Naive thymus-derived CD4-positive, alpha-beta T cell (primary cell): ENCODE results near the gene STAT5B. TPM values are rescaled to one million over a fixed set of nuclear protein-coding genes. Genes with fewer than 3 reads are reported as not detected.
"Not testable (repeated sequence)": the region's sequence is repeated elsewhere in the genome, so short reads cannot be mapped to it uniquely, and the experiment has no call there.

Experiments
- ATAC-seq: fragments of 150-1000 bp; cut with Tn5 transposase; 2 replicates; pipeline ENCODE4 v1.10.0; 2021; ENCODE audit warnings: mild to moderate bottlenecking, moderate library complexity
- CTCF ChIA-PET: fragments of 350-600 bp; sonication (Branson Sonifier 250); formaldehyde crosslinking; loops from one replicate; lab custom pipeline; 2021; ENCODE audit warnings: antibody characterized with exemption; lab: Charles Lee
- POLR2A ChIA-PET: fragments of 350-600 bp; sonication (Branson Sonifier 250); formaldehyde crosslinking; loops from one replicate; lab custom pipeline; 2021; ENCODE audit warnings: antibody characterized with exemption, inconsistent platforms; lab: Charles Lee
- DNase-seq, 9 donors: peaks; one replicate each; pipeline versions ENCODE4 v3.0.0 to v3.0.0-alpha.2; 2020 to 2022; ENCODE audit warnings: mixed read lengths in 1 of 9
- H3K27ac ChIP-seq: one replicate; pipeline ENCODE4 v1.7.0; 2013; ENCODE audit warnings: mild to moderate bottlenecking, low read depth, low read length, moderate library complexity
- H3K27me3 ChIP-seq, 2 donors: one replicate each; pipeline ENCODE4 v1.7.0; 2013; ENCODE audit warnings: low read length in 2 of 2, mild to moderate bottlenecking in 2 of 2, moderate library complexity in 2 of 2; ENCODE audit not compliant: control insufficient read depth in 2 of 2, insufficient read depth in 2 of 2
- H3K36me3 ChIP-seq, 3 experiments: 1 replicate in 2 of 3; 2 replicates in 1 of 3; pipeline ENCODE4 v1.7.0; 2013; ENCODE audit warnings: low read length in 3 of 3, mild to moderate bottlenecking in 3 of 3, moderate library complexity in 1 of 3; ENCODE audit not compliant: insufficient read depth in 3 of 3, control insufficient read depth in 2 of 3
- H3K4me1 ChIP-seq, 2 donors: one replicate each; pipeline ENCODE4 v1.7.0; 2013; ENCODE audit warnings: low read length in 2 of 2, mild to moderate bottlenecking in 2 of 2, moderate library complexity in 1 of 2; ENCODE audit not compliant: control insufficient read depth in 2 of 2, insufficient read depth in 2 of 2
- H3K4me3 ChIP-seq: 2 replicates; pipeline ENCODE4 v1.7.0; 2013; ENCODE audit warnings: mild to moderate bottlenecking, low read length
- H3K9me3 ChIP-seq, 3 experiments: 1 replicate in 2 of 3; 2 replicates in 1 of 3; pipeline ENCODE4 v1.7.0; 2013; ENCODE audit warnings: low read length in 3 of 3; ENCODE audit not compliant: control insufficient read depth in 2 of 3
- H3K27ac Mint-ChIP-seq, 9 donors: one replicate each; pipeline ENCODE4 v1.8.0; 2020 to 2022; ENCODE audit warnings: mixed read lengths in 9 of 9, mild to moderate bottlenecking in 8 of 9, moderate library complexity in 5 of 9, inconsistent platforms in 2 of 9
- H3K27me3 Mint-ChIP-seq, 5 donors: one replicate each; pipeline ENCODE4 v1.8.0; 2021 to 2022; ENCODE audit warnings: mixed read lengths in 5 of 5, mild to moderate bottlenecking in 1 of 5
- H3K36me3 Mint-ChIP-seq, 5 donors: one replicate each; pipeline ENCODE4 v1.8.0; 2020 to 2022; ENCODE audit warnings: mixed read lengths in 5 of 5, mild to moderate bottlenecking in 3 of 5, inconsistent platforms in 1 of 5
- H3K4me1 Mint-ChIP-seq, 7 donors: one replicate each; pipeline ENCODE4 v1.8.0; 2020 to 2022; ENCODE audit warnings: mixed read lengths in 7 of 7, mild to moderate bottlenecking in 3 of 7, inconsistent platforms in 1 of 7
- H3K4me3 Mint-ChIP-seq, 10 donors: one replicate each; pipeline ENCODE4 v1.8.0; 2020 to 2022; ENCODE audit warnings: mild to moderate bottlenecking in 10 of 10, mixed read lengths in 10 of 10, moderate library complexity in 6 of 10, inconsistent platforms in 2 of 10
- H3K9me3 Mint-ChIP-seq, 11 donors: one replicate each; pipeline ENCODE4 v1.8.0; 2020 to 2022; ENCODE audit warnings: mixed read lengths in 11 of 11, mild to moderate bottlenecking in 4 of 11, inconsistent platforms in 1 of 11, moderate library complexity in 1 of 11
- intact Hi-C, 2 donors: fragments of 100-400 bp; cut with micrococcal nuclease; formaldehyde crosslinking; loops; one replicate each; pipeline ENCODE4 v1.15.1; 2023
- polyA plus RNA-seq, 2 donors: library from polyadenylated mRNA; unstranded; fragments of 300-500 nt; fragmentation: Illumina TruSeq; gene quantifications; one replicate each; pipeline ENCODE4 v1.2.3, GENCODE V29; 2021
- total RNA-seq, 6 experiments: library from RNA in 5 of 6; stranded (reverse) in 5 of 6; gene quantifications; 1 replicate in 5 of 6; 2 replicates in 1 of 6; pipeline ENCODE4 v1.2.3 and lab custom pipeline; 2021 to 2026

The STAT5B gene
- total and polyA plus RNA-seq, 7 experiments from 2014 or later = 98.0 to 192 (median 149) TPM

- H3K27me3 ChIP-seq, H3K27ac ChIP-seq, intact Hi-C loops, H3K9me3 ChIP-seq, H3K4me3 ChIP-seq, H3K27me3 Mint-ChIP-seq, POLR2A ChIA-PET, H3K4me1 Mint-ChIP-seq, DNase-seq, H3K27ac Mint-ChIP-seq, CTCF ChIA-PET, ATAC-seq, H3K4me3 Mint-ChIP-seq, H3K9me3 Mint-ChIP-seq, H3K4me1 ChIP-seq: not testable (repeated sequence)
- peaks cover 10 to 44% (median 22%) of the 10 kb centered on the region in 5 donors for H3K36me3 Mint-ChIP-seq
- peaks cover 23 to 84% (median 39%) of the 10 kb centered on the region in 3 experiments for H3K36me3 ChIP-seq
These were observed 56.9 kb downstream of the STAT5B start for GRCh38 chr17:42219280-42219679.

GRCh38 chr17:42214156-42214555, 62.0 kb downstream of the STAT5B start:
- Mint-ChIP-seq H3K4me3 (no peak overlapping the region), H3K27ac (peak overlapping the region in 3 of 9 donors; percentile 11 to 83 (median 54)), H3K9me3 (no peaks in the 10 kb centered on the region), H3K27me3 (no peaks in the 10 kb centered on the region), H3K4me1 (peaks cover 0 to 4% (median 0%) of the 10 kb centered on the region in 7 donors), H3K36me3 (peaks cover 10 to 55% (median 32%) of the 10 kb centered on the region in 5 donors)
- DNase-seq = no peak
- ChIA-PET CTCF (interaction anchor here (1.0 kb wide), 1 partner anchor 15 kb away, joined by 4 read pairs; no protein-coding TSS in a partner anchor), POLR2A (interaction anchor here (1.4 kb wide), 1 partner anchor 65 kb away, joined by 4 read pairs; no protein-coding TSS in a partner anchor)
- ATAC-seq = no peak
- intact Hi-C loops = no loop called here
- Histone ChIP-seq H3K9me3 (no peaks in the 10 kb centered on the region), H3K36me3 (peaks cover 26 to 88% (median 45%) of the 10 kb centered on the region in 3 experiments), H3K27me3 (no peaks in the 10 kb centered on the region), H3K4me3 (no peak overlapping the region), H3K4me1 (no peaks in the 10 kb centered on the region), H3K27ac (no peak overlapping the region)

GRCh38 chr17:42212382-42212781, 63.8 kb downstream of the STAT5B start:
- Histone ChIP-seq H3K27me3 (no peaks in the 10 kb centered on the region), H3K4me1 (no peaks in the 10 kb centered on the region), H3K4me3 (no peak overlapping the region), H3K27ac (no peak overlapping the region), H3K36me3 (peaks cover 19 to 88% (median 42%) of the 10 kb centered on the region in 3 experiments), H3K9me3 (no peaks in the 10 kb centered on the region)
- DNase-seq = no peak
- H3K27me3 Mint-ChIP-seq = no peaks in the 10 kb centered on the region
- ChIA-PET POLR2A (interaction anchor here (1.3 kb wide), 1 partner anchor 36 kb away, joined by 3 read pairs; no protein-coding TSS in a partner anchor), CTCF (interaction anchor here (0.6 to 1.8 kb wide), 2 partner anchors 10 to 138 kb away, joined by 4 to 7 read pairs; no protein-coding TSS in a partner anchor)
- no peaks in the 10 kb centered on the region for H3K9me3 Mint-ChIP-seq
- H3K36me3 Mint-ChIP-seq = peaks cover 8 to 54% (median 31%) of the 10 kb centered on the region in 5 donors
- intact Hi-C loops = no loop called here
- H3K4me3 Mint-ChIP-seq = no peak overlapping the region
- peaks cover 0 to 4% (median 0%) of the 10 kb centered on the region in 7 donors for H3K4me1 Mint-ChIP-seq
- no peak for ATAC-seq
- peak overlapping the region in 1 of 9 donors; percentile 17 for H3K27ac Mint-ChIP-seq

GRCh38 chr17:42211921-42212341, 64.3 kb downstream of the STAT5B start:
- Mint-ChIP-seq H3K36me3 (peaks cover 5 to 52% (median 28%) of the 10 kb centered on the region in 5 donors), H3K27ac (peak overlapping the region in 2 of 9 donors; percentile 23 to 49)
- H3K9me3 Mint-ChIP-seq, H3K9me3 ChIP-seq, H3K27ac ChIP-seq, H3K4me1 Mint-ChIP-seq, ATAC-seq, intact Hi-C loops, H3K4me1 ChIP-seq, DNase-seq, H3K27me3 Mint-ChIP-seq, H3K27me3 ChIP-seq, H3K4me3 Mint-ChIP-seq, H3K4me3 ChIP-seq: not testable (repeated sequence)
- ChIA-PET CTCF (interaction anchor here (0.6 to 1.8 kb wide), 3 partner anchors 10 to 139 kb away, joined by 4 to 7 read pairs (median 4); no protein-coding TSS in a partner anchor), POLR2A (interaction anchor here (1.3 kb wide), 1 partner anchor 36 kb away, joined by 3 read pairs; no protein-coding TSS in a partner anchor)
- H3K36me3 ChIP-seq = peaks cover 17 to 88% (median 38%) of the 10 kb centered on the region in 3 experiments

GRCh38 chr17:42210046-42210445, 66.1 kb downstream of the STAT5B start:
- Mint-ChIP-seq H3K4me3 (no peak overlapping the region), H3K4me1 (peaks cover 0 to 9% (median 0%) of the 10 kb centered on the region in 7 donors), H3K27ac (peak overlapping the region in 1 of 9 donors; percentile 16), H3K36me3 (peaks cover 3 to 50% (median 19%) of the 10 kb centered on the region in 5 donors), H3K27me3 (no peaks in the 10 kb centered on the region), H3K9me3 (no peaks in the 10 kb centered on the region)
- ChIA-PET POLR2A (no interaction called here), CTCF (no interaction called here)
- ATAC-seq (no peak), DNase-seq (no peak)
- Histone ChIP-seq H3K27ac (no peak overlapping the region), H3K27me3 (no peaks in the 10 kb centered on the region), H3K4me1 (no peaks in the 10 kb centered on the region), H3K4me3 (no peak overlapping the region), H3K36me3 (peaks cover 12 to 88% (median 36%) of the 10 kb centered on the region in 3 experiments), H3K9me3 (no peaks in the 10 kb centered on the region)
- intact Hi-C loops = no loop called here

- intact Hi-C loops, H3K9me3 ChIP-seq, H3K27me3 Mint-ChIP-seq, H3K4me3 Mint-ChIP-seq, POLR2A ChIA-PET, H3K27ac ChIP-seq, H3K9me3 Mint-ChIP-seq, H3K4me1 Mint-ChIP-seq, CTCF ChIA-PET, H3K4me3 ChIP-seq, H3K27me3 ChIP-seq, DNase-seq, H3K4me1 ChIP-seq: not testable (repeated sequence)
- peaks cover 14 to 94% (median 28%) of the 10 kb centered on the region in 3 experiments for H3K36me3 ChIP-seq
- peak overlapping the region in 5 of 9 donors; percentile 8 to 68 (median 39) for H3K27ac Mint-ChIP-seq
- ATAC-seq = peak; percentile 63
- H3K36me3 Mint-ChIP-seq = peaks cover 4 to 55% (median 11%) of the 10 kb centered on the region in 5 donors
These were observed 70.0 kb downstream of the STAT5B start for GRCh38 chr17:42206153-42206612.
